Activated naive CD8-positive, alpha-beta T cell treated with anti-CD3 and anti-CD28 coated beads, Interleukin-2, amount 10 ng/mL, durations not matched to agents 7 days and 5 days (primary cell): ENCODE data around the gene TMEM204. TPM values are rescaled to one million over a fixed set of nuclear protein-coding genes. Genes with fewer than 3 reads are reported as not detected.
A peak's percentile ranks its signal among the peaks of the same experiment; 100 is the strongest.
"Not testable (repeated sequence)": the region's sequence is repeated elsewhere in the genome, so short reads cannot be mapped to it uniquely, and the experiment has no call there.

Source experiments
- ATAC-seq: fragments of 150-1000 bp; cut with Tn5 transposase; one replicate; pipeline ENCODE4 v1.10.0; 2021; ENCODE audit warnings: low read depth, moderate library complexity
- POLR2A ChIA-PET: fragments of 350-600 bp; sonication (Branson Sonifier 250); formaldehyde crosslinking; loops from one replicate; lab custom pipeline; 2021; ENCODE audit warnings: antibody characterized with exemption; lab: Charles Lee
- DNase-seq: peaks from one replicate; pipeline ENCODE4 v3.0.0; 2021
- H3K27ac Mint-ChIP-seq: one replicate; pipeline ENCODE4 v1.8.0; 2022; ENCODE audit warnings: mild to moderate bottlenecking, mixed read lengths
- H3K27me3 Mint-ChIP-seq: one replicate; pipeline ENCODE4 v1.8.0; 2022; ENCODE audit warnings: mild to moderate bottlenecking, moderate library complexity, mixed read lengths
- H3K36me3 Mint-ChIP-seq: one replicate; pipeline ENCODE4 v1.8.0; 2021; ENCODE audit warnings: mild to moderate bottlenecking, mixed read lengths
- H3K4me1 Mint-ChIP-seq: one replicate; pipeline ENCODE4 v1.8.0; 2021; ENCODE audit warnings: mixed read lengths
- H3K4me3 Mint-ChIP-seq: one replicate; pipeline ENCODE4 v1.8.0; 2022; ENCODE audit warnings: mild to moderate bottlenecking, moderate library complexity, mixed read lengths
- H3K9me3 Mint-ChIP-seq: one replicate; pipeline ENCODE4 v1.8.0; 2021; ENCODE audit warnings: mixed read lengths
- total RNA-seq, 2 experiments: library from RNA; stranded (reverse); gene quantifications; one replicate each; pipeline ENCODE4 v1.2.3, GENCODE V29; 2021

TMEM204 gene
- total RNA-seq, 2 experiments from 2014 or later, result 68.3 to 72.0 TPM

DNA sequence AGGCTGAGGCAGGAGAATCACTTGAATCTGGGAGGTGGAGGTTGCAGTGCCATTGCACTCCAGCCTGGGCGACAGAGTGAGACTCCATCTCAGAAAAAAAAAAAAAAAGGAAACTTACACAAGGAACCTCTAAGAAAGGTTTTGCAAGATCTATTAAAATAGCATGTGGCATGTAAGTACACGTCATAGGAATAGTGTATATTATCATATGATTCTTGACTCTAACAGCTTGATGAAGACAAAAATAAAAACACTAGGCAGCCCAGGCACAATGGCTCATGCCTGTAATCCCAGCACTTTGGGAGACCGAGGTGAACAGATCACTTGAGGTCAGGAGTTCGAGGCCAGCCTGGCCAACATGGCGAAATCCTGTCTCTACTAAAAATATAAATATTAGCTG lies 62.0 kb downstream of the TMEM204 start:
- H3K9me3 Mint-ChIP-seq, H3K4me1 Mint-ChIP-seq, H3K27me3 Mint-ChIP-seq, ATAC-seq, POLR2A ChIA-PET, H3K36me3 Mint-ChIP-seq, H3K27ac Mint-ChIP-seq, H3K4me3 Mint-ChIP-seq, DNase-seq: not testable (repeated sequence)

GRCh38 chr16:1596516-1596915 lies 63.0 kb downstream of the TMEM204 start:
- Mint-ChIP-seq H3K36me3 (no peaks in the 10 kb centered on the region), H3K27me3 (no peaks in the 10 kb centered on the region), H3K9me3 (no peaks in the 10 kb centered on the region), H3K27ac (no peak overlapping the region), H3K4me1 (no peaks in the 10 kb centered on the region), H3K4me3 (no peak overlapping the region)
- no peak for ATAC-seq
- no peak for DNase-seq
- POLR2A ChIA-PET, result interaction anchor here (0.6 kb wide), 1 partner anchor 212 kb away, joined by 3 read pairs; no protein-coding TSS in a partner anchor

- H3K27me3 Mint-ChIP-seq, result no peaks in the 10 kb centered on the region
- DNase-seq, result no peak
- POLR2A ChIA-PET, result no interaction called here
- no peaks in the 10 kb centered on the region for H3K9me3 Mint-ChIP-seq
- no peak overlapping the region for H3K27ac Mint-ChIP-seq
- H3K4me3 Mint-ChIP-seq, result no peak overlapping the region
- H3K36me3 Mint-ChIP-seq, result no peaks in the 10 kb centered on the region
- ATAC-seq, result no peak
- no peaks in the 10 kb centered on the region for H3K4me1 Mint-ChIP-seq
Observed at GRCh38 chr16:1597154-1597553, 63.7 kb downstream of the TMEM204 start.

- Mint-ChIP-seq H3K36me3 (no peaks in the 10 kb centered on the region), H3K9me3 (no peaks in the 10 kb centered on the region), H3K4me3 (no peak overlapping the region), H3K27me3 (no peaks in the 10 kb centered on the region), H3K27ac (peak overlapping the region; percentile 72), H3K4me1 (no peaks in the 10 kb centered on the region)
- ATAC-seq (no peak), DNase-seq (no peak)
- POLR2A ChIA-PET, result interaction anchor here (0.6 kb wide), 1 partner anchor 8 kb away, joined by 4 read pairs; no protein-coding TSS in a partner anchor
Observed at GRCh38 chr16:1601031-1601430, 67.6 kb downstream of the TMEM204 start.

- POLR2A ChIA-PET, result interaction anchor here (0.6 kb wide), 1 partner anchor 81 kb away, joined by 3 read pairs; no protein-coding TSS in a partner anchor
- ATAC-seq, result no peak
- Mint-ChIP-seq H3K27ac (peak overlapping the region; percentile 72), H3K9me3 (no peaks in the 10 kb centered on the region), H3K36me3 (no peaks in the 10 kb centered on the region), H3K4me1 (no peaks in the 10 kb centered on the region), H3K4me3 (no peak overlapping the region), H3K27me3 (no peaks in the 10 kb centered on the region)
- no peak for DNase-seq
Observed at GRCh38 chr16:1601489-1601888, 68.0 kb downstream of the TMEM204 start.

DNA sequence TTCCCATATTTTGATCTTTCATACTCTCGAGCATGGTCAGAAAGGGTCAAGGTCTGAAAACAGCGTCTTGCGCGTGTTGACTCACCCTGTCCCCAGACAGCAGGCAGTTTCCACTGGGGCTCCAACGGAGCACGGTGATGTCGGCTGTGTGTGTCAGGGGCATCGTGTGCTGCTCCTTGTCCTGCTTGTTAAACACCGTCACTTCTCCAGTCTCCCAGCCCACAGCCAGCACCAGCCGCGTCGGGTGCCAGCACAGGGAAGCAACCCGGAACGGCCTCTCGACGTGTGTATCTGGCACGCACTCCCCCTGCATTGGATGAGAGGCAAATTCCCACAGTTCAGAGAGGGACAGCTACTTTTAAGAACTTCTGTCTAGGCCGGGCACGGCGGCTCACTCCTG lies 68.8 kb downstream of the TMEM204 start:
- no peak overlapping the region for H3K27ac Mint-ChIP-seq
- H3K27me3 Mint-ChIP-seq, result no peaks in the 10 kb centered on the region
- H3K4me1 Mint-ChIP-seq, result no peaks in the 10 kb centered on the region
- ATAC-seq, result no peak
- no peaks in the 10 kb centered on the region for H3K36me3 Mint-ChIP-seq
- H3K9me3 Mint-ChIP-seq, result no peaks in the 10 kb centered on the region
- H3K4me3 Mint-ChIP-seq, result no peak overlapping the region
- POLR2A ChIA-PET, result interaction anchor here (0.9 kb wide), 1 partner anchor 10 kb away, joined by 3 read pairs; the partner anchor contains the start of genes CRAMP1 and IFT140
- DNase-seq, result no peak

Other genes starting within 250 kb of the TMEM204 start
- gene UBE2I, start 224.0 kb upstream of the TMEM204 start, total RNA-seq, result 100 to 1,000 TPM; 211 to 232 TPM
- 10 to 100 TPM; 27.4 to 31.2 TPM for gene BAIAP3, start 200.0 kb upstream of the TMEM204 start, total RNA-seq
- gene TSR3, start 181.8 kb upstream of the TMEM204 start, total RNA-seq, result 10 to 100 TPM; 43.8 to 44.2 TPM
- gene GNPTG, start 181.7 kb upstream of the TMEM204 start, total RNA-seq, result 10 to 100 TPM; 43.2 to 46.5 TPM
- gene UNKL, start 119.0 kb upstream of the TMEM204 start, total RNA-seq, result 10 to 100 TPM; 60.4 to 68.7 TPM
- gene UQCC4, start 112.9 kb upstream of the TMEM204 start, total RNA-seq, result 10 to 100 TPM; 14.0 to 15.0 TPM
- gene PERCC1, start 102.6 kb upstream of the TMEM204 start, total RNA-seq, result 1 to 10 TPM in 1 of 2 experiments, under 1 TPM in 1; 0.57 to 1.2 TPM
- gene CCDC154, start 89.1 kb upstream of the TMEM204 start, total RNA-seq, result 1 to 10 TPM; 6.1 to 6.5 TPM
- 10 to 100 TPM; 69.7 to 72.2 TPM for gene CLCN7, start 58.6 kb upstream of the TMEM204 start, total RNA-seq
- gene PTX4, start 44.7 kb upstream of the TMEM204 start, total RNA-seq, result not detected
- 10 to 100 TPM; 53.9 to 57.1 TPM for gene TELO2, start 40.3 kb upstream of the TMEM204 start, total RNA-seq
- gene IFT140, start 78.4 kb downstream of the TMEM204 start, total RNA-seq, result 10 to 100 TPM; 11.7 to 12.8 TPM
- 10 to 100 TPM; 25.2 to 27.8 TPM for gene CRAMP1, start 78.7 kb downstream of the TMEM204 start, total RNA-seq
- gene JPT2, start 144.6 kb downstream of the TMEM204 start, total RNA-seq, result 10 to 100 TPM; 44.7 to 45.1 TPM
- 100 to 1,000 TPM; 146 to 157 TPM for gene MAPK8IP3, start 172.5 kb downstream of the TMEM204 start, total RNA-seq
- gene NME3, start 237.9 kb downstream of the TMEM204 start, total RNA-seq, result 10 to 100 TPM; 58.1 to 60.9 TPM
- gene EME2, start 239.1 kb downstream of the TMEM204 start, total RNA-seq, result 10 to 100 TPM; 28.7 to 36.3 TPM
- 100 to 1,000 TPM in 1 of 2 experiments, 10 to 100 TPM in 1; 91.6 to 103 TPM for gene MRPS34, start 239.5 kb downstream of the TMEM204 start, total RNA-seq
- gene SPSB3, start 248.9 kb downstream of the TMEM204 start, total RNA-seq, result 10 to 100 TPM; 67.8 to 74.1 TPM
- 10 to 100 TPM; 55.6 to 55.9 TPM for gene NUBP2, start 249.3 kb downstream of the TMEM204 start, total RNA-seq